GM21423 (cell line): Measurements from ENCODE around the gene TICAM2.

Experiments
- ATAC-seq: cut with Tn5 transposase; IDR thresholded peaks from one replicate; pipeline ENCODE4 v1.9.1; 2021; ENCODE audit warnings: mild to moderate bottlenecking, moderate library complexity; ENCODE audit not compliant: unreplicated experiment

Gene TICAM2

DNA sequence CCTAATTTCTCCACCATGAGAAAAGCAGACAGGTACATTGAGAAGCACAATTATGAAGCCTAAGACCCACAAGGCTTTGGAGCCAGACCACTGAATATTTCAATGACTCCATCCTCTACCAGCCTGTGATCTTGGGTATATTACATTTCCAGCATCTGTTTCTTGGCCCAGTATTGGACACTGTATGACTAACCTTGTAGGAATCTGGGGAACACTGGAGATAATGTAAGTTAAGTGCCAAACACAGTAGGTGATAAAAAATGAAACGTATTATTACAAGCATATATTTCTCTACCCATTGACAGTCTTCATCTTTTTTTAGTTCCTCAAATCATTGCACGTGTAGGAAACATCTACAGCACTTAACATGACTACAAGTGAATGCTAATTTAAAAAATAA, 29.1 kb downstream of the TICAM2 start:
- no peak for ATAC-seq

DNA sequence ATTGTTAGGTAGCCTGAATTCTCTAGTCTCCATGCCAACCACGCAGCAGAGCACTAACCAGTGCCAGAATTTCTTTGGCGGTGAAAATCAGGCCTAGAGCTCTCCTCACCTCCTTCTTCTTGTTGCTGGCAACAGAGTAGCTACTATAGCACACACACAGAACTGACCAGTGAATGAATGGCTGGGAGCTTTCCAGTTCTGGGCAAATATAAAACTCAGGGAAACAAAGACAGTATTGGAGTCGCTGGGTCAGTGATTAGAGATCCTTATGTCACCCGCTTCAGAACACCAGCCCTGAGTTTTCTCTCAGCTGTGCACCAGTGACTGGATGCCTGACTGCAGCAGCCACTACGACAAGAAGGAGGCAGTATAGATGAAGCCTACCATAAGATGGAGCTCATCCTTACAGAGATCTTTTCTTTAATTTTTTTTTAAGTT, 30.8 kb downstream of the TICAM2 start:
- ATAC-seq = no peak

DNA sequence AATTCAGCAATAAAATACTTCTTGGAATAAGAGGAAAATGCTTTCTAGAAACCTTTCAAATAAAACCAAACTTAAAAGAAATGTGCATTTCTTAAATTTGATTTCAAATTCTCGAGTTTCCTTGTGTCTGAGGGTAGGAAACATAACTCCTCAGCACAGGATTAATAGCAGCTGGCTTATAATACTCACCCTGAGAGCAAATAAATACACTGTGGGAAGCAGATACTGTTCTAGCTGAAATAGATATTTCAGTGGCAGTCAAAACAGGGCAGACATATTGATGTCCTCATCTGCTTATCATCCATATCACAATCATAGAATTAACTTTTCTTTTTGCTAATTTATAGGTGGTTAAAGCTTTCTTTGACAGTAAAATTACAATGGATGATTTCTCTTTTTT, 33.6 kb downstream of the TICAM2 start:
- no peak for ATAC-seq

DNA sequence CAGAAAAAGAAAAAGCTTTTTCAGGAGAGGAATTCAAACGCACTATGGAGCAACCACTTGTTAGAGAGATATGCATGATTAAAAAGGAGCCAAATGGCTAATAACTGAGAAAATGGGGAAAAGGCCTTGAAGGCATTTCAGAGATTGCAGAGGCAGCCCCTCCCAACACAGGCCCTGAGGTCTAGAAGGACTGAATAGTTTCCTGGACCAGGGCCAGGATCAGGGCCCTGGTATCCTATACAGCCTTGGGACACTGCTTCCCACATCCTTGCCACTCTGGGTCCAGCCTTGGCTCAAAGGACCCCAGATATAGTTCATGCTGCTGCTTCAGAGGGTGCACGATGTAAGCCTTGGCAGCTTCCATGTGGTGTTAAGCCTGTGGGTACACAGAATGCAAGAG, 37.0 kb downstream of the TICAM2 start:
- no peak for ATAC-seq

DNA sequence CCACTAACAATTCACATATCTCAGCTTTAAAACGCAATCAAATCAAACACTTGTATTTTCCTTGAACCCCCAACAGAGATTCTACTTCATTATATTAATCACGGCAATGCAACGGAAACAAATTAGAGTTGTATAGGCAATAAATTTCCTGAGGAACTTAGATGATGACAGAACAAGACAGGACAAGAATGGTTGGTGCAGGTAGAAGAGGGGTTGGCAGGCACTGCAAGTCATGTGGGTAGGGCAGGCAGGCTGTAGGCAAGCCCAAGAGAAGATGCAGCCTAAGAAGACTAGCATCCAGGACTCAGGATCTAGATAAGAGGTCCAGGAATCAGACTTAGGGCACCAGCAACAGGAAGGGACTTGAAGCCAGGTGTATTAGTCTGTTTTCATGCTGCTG, 41.1 kb downstream of the TICAM2 start:
- no peak for ATAC-seq

DNA sequence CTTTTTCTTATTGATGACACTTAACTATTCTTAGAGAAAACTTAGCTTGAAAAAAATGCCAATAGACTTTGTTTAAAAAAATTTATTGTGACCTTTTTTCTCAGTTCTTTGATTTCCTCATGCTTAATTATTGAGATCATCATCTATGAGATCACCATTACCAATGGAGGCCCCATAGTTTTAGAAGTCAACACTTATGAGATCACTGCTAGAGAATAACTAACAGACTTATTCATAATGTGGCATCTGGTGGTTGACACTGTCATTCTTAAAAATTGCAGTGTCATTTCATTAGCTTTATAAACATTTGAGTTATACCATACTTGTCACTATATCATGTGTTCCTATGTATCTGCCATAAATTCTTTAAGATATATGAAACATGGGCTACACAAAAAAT, 42.8 kb downstream of the TICAM2 start:
- no peak for ATAC-seq

DNA sequence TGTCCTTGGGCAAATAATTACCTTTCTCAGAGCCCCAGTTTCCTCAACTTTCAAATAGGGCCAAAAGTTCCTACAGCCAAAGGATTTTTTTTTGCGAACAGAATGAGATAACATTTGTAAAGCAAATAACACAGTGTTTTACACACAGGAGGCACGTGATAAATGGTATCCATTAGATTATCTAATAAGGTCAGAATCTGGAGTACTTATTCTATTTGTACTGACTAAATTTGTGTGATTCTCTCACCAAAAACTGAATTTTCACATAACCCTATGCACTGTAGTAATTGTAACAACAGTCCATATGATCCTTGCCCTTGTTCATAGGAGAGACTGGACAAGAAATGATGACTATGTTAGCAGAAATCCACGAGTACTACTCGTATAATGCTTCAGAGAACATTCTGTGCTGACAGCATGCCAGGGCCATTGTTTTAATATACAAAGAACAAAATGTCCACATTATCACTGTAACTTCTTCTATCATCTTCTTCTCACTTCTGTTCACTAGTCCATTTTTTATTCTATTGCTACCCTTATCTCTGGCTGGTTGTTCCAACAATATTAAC, 43.8 kb downstream of the TICAM2 start:
- no peak for ATAC-seq

DNA sequence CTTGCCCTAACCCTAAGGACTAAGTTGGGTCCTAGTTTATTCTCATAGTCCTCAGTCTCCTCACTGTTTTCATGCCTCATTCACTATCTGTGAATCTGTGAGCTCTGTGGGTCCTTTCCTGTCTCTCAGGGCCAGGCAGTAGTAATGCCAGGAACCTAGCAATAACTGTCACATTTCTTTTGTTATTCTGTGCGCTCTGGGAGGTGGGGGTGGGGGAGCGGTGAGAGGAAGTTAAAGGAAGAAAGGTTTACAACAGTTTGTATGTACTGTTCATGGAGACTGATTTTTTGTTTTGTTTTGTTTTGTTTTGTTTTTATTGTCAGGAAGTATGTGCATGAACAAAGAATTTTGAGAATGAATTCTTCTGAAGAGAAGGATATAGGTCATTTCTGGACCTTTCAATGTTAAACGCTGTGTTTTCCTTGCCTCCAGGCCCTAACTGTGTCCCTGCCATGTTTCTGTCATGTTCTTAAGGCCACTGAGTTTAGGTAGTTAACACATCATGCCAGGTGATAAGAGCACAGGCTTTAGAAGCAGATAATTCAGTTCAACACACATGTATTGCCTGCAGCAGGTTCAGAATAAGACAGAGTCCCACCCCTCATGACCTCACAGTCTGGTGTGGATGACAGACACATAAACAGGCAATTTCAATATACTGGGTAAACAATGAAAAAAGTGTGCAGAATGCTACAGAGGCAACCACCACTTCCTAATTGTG, 44.5 kb downstream of the TICAM2 start:
- ATAC-seq = no peak

DNA sequence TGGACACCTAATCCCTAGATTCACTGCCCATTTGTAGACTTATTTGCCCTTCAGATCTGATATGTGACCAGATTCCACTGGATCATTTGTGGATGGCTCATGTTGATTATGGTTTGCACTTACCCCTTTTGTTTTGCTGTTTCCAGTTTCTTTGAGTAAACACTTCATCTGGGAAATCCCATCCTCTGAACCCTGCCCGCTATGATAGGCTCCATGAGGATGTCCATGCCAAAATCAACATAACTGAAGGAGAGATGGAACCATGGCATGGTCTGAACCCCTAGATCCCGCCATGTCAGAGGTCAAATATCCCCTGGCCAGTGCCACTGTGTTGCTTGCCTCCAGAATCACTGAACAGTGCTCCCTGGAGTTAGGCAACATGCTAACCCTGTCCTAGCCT, 46.0 kb downstream of the TICAM2 start:
- ATAC-seq = no peak

DNA sequence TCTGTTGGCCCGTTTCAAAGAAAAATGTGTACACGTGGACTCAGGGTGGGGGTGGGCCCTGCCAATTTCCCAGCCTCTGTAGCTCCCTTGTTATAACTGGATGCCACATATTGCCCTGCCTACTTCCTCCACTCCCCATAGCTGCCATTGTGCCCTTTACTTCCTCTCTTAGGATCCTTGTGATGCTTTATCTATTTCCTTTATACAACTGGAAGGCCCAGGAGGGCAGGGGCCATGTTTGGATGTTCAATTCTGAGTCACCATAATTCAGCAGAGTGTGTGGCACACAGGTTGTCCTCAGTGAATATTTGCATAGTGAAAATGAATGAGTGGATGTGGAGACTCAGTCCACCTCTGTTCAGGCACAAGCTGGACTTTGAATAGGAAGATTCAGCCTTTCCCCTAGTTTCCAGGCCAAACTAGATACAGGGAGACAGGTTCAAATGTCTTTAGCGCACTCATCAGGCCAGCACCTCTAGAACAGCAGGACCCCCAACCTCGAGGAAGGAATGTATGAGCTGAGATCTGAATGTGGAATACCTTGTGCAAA, 47.1 kb downstream of the TICAM2 start:
- ATAC-seq = no peak

DNA sequence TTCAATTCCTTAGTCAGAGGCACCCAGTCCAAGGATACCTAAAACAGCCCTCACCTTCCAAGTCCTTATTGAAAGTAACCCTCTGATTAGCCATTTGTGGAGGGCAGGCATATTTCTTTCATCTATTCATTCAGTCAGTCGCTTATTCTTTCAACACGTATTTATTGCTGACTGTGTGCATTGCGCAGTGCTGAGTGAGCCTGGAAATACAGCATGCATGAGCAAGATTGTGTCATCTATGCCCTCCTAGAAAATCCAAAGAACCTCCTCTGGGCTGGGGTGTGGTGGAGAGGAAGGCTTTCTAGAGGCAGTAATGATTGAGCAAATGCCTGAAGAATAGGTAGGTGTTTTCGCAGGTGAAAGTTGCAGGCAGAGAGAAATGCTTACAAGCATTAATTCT, 49.2 kb downstream of the TICAM2 start:
- no peak for ATAC-seq

DNA sequence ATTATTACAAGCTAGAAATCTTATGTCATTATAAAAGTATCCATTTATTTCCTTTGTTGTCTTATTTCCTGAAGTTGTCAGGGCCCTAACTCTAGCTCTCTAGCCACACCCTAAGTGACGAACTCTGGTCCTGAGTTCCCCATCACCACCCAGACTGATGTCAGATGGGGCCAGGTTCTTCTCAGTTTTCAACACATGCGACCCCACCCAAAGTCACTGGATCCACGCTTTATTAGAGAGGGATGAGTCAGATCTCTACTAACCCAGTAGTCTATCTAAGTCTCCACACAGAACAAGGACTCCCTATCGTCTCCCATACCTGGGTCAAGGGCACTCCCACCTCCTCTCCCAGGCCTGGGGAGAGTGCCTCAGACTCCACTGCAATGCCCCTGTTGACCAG, 50.9 kb downstream of the TICAM2 start:
- no peak for ATAC-seq

DNA sequence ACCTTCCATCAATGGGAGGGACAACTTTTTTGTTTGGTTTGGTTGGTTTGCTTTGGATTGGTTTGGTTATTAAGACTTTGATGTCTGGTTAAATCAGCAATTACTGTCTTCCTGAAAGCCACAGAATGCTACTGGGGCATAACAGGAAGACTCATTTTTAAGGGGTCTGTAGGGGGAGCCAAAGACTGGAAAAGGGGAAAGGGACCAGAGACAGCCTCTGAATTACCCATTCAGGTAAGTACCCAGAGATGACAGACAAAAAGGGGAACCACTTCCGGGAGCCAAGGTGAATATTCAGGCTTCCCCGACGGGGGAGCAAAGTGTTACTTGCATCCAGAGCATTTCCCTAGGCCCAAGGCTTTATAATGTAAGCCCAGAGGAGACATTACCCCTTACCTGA, 53.1 kb downstream of the TICAM2 start:
- peak; percentile 19 for ATAC-seq

DNA sequence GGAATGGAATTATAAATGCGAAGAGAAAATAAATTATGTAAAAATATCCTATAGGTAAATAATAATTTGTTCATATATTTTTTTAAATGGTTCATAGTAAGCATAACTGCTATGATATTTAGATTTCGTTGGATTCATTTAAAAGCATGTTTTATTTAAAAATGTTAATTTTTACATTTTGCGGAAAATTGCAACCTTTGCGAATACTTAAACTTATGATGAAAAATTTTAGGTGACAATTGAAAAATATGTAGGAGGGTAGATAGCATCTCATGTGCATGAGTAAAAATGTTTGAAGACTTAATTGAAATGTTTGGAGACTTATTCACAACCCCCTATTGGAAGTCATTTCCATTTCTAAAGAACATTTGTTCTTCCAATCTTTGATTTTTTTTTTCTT, 53.6 kb downstream of the TICAM2 start:
- ATAC-seq = no peak

DNA sequence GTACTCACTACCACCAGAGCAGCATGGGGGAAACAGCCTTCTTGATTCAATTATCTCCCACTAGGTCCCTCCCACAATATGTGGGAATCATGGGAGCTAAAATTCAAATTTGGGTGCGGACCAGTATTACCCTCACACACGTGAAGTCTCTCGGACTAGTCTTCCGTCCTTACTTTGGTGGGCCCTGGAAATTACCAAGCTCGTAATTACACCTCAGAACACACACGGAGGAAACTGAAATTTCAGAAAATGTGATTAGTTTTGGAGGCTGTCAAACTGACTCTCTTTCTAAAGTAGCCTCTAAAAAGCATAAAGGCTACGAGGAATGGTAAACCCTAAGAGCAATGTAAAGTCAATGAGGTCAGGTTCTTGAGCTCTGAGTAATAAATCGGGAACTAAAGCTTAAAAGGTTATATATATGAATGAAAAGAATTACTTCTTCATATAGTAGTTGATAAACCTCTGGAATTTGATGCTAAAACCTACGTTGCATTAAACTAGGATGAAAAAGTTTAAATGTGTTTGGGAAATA, 56.9 kb downstream of the TICAM2 start:
- no peak for ATAC-seq

DNA sequence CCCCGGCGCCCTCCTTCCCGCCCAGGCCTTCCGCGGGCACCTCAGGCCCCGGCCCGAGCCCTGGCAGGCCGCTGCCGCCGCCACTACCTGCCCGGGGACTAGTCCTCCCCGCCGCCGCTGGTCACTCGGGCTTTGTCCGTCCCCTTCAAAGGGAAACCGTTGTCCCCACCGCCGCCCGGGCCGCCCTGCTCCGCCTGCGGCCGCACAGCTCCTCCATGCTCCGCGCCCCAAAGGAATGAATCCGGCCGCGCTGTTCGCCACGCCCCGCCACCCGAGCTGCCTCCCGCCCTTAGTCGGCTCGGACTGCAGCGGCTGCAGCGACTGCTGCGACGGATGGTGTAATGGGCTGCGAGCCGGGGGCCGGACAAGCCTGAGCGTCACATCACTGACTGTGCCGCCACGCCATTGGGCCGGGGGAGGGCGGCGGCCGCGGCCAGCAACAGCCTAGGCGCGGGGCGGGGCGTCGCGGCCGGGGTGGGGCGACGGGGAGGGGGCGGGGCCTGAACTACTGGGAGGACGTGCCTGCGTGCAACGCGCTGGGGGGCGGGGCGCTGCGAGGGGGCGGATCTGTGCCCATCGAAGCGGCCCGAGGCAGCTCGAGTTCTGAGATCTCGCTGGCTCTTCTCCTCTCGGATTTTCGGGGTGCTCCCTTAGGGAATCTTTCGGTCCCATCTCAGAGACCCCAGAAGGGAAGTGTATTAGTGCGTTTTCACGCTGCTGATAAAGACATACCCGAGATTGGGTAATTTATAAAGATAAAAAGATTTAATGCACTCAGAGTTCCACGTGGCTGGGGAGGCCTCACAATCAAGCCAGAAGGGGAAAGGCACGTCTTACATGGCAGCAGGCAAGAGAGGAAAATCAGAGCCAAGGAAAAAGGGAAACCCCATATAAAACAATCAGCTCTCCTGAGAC, 57.6 kb downstream of the TICAM2 start, which contains the start of gene FEM1C:
Gene FEM1C, minus strand, starts transcription at position 340 of the 915 bp plus-strand sequence. CDS start 1,282 bp downstream, outside the sequence.
- ATAC-seq = peak; percentile 96

DNA sequence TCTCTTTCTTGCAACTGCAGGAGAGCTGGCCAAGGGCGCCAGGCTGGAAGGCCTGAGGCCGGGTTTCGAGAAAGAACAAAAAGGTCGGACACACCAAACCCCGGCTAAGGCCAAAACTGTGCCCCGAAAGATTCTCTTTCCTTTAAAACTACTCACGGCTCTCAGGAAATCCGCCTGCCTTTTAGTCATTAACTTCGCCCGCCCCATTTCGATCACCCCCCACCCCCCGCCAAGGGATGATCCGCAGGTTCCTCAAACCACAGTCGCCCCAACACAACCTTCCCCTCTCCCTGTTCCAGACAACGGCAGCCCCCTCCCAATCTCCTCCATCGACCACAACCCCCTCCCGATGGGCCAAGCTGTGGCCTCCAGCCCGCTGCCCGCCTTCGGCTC, 58.2 kb downstream of the TICAM2 start:
- ATAC-seq = peak; percentile 11

DNA sequence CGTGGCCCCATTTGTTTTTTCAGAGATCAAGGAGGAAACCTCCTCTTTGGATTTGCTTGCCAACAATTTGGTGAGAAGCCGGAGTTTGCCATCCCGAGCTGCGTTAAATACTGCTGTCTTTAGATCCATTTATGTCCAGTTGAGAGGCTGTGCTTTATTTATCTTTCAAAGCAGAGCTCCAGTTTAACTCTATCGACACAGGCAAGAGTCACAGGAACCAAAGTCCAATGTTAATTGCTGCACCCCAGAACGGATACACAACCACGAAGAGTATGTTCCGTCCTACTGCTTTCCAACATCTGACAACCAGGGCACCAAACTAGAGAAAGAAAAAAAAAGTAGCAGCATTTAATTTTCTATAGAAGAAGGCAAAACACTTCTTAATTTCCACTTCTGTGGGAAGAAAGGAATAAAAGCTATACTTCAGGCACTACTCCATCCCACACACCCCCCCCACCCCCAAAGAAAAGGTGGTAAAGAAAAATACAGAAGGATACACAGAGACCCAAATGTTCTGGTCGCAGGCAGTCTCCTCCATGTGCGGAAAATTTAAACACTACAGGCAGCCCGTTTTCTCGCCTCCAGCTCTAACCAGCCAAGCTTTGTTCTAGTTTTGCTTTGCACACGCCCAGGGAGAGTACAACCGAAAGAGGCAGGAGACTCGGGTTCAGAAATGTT, 58.8 kb downstream of the TICAM2 start:
- peak; percentile 30 for ATAC-seq

DNA sequence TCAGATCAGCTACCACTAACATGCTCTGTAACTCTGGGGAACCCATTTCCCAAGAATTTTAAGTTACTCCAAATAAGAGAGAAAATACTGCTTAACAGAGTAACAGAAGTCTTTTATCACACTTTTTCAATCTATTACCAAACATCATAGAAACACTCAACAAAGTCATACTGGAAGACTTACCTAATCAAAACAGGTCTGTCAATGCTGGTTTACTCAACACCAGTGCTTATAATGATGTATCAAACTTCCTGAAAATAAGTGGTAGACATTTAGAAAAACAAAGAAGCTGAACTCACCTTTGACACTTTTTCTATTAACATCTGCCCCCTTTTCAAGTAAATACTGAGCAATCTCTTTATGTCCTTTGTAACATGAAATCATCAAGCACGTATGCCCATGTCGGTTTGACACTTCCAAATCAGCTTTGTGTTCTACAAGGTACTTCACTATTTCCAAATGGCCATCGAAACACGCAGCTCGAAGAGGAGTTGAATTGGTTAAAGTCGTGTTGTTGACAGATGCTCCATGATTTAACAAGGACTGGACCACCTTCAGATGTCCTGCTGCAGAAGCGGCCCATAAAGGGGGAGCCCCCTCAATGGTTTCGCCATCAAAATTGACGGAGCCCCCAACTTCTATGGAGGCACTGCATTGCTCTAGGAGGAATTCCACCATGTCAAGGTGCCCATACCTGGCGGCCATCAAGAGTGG, 59.5 kb downstream of the TICAM2 start:
- ATAC-seq = no peak

DNA sequence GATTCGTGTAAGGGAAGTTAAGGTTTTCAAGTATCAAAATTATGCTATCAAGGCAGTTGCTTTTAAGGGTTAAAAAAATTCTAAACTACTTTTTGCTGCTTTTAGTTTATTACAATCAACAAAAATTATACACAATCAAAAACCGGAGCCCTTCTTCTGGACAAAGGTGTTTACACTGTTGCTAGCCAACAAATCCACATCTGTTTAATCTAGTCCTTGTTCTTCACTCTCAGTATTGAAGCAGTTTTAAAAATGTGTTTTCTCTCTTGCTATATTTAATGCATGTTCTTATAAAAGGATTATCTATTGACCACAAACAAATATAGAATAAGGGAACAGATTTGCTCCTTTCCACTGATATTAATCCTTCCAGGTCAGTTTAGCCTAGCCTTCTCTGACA, 60.2 kb downstream of the TICAM2 start:
- no peak for ATAC-seq
